Stimulated activated naive CD4-positive, alpha-beta T cell treated with Interleukin-2 at 50 U/mL for 16 hours (primary cell): ENCODE results near the gene BCAT1.
"Not testable (repeated sequence)": the region's sequence is repeated elsewhere in the genome, so short reads cannot be mapped to it uniquely, and the experiment has no call there.

ENCODE experiments used
- DNase-seq: peaks from one replicate; lab custom pipeline; 2025; lab: John Stamatoyannopoulos, UW

Gene BCAT1

GRCh38 chr12:24960222-24960855 lies 11.4 kb upstream of the BCAT1 start:
- peak; percentile 31 for DNase-seq

GRCh38 chr12:24956351-24956750 lies 7.5 kb upstream of the BCAT1 start:
- not testable (repeated sequence) for DNase-seq

DNA sequence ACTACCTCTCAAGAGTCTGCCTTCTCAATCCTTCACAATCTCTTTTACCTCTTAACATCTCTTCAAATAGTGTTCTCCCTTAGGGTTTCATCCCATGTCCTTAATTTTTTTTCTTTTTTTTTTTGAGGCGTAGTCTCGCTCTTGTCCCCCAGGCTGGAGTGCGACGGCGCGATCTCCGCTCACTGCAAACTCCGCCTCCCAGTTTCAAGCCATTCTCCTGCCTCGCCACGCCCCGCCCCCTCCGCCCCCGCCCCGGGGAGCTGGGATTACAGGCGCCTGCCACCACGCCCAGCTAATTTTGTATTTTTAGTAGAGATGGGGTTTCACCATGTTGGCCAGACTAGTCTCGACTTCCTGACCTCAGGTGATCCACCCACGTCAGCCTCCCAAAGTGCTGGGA lies 7.0 kb upstream of the BCAT1 start:
- DNase-seq, result no peak

DNA sequence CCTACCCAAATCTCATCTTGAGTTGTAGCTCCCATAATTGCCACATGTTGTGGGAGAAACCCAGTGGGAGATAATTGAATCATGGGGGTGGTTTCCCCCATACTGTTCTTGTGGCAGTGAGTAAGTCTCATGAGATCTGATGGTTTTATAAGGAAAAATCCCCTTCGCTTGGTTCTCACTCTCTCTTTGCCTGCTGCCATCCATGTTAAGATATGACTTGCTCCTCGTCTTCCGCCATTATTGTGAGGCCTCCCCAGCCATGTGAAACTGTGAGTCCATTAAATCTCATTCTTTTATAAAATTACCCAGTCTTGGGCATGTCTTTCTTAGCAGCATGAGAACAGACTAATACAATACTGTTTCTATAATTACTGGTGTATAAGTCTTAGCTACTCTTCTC lies 6.5 kb upstream of the BCAT1 start:
- no peak for DNase-seq

DNA sequence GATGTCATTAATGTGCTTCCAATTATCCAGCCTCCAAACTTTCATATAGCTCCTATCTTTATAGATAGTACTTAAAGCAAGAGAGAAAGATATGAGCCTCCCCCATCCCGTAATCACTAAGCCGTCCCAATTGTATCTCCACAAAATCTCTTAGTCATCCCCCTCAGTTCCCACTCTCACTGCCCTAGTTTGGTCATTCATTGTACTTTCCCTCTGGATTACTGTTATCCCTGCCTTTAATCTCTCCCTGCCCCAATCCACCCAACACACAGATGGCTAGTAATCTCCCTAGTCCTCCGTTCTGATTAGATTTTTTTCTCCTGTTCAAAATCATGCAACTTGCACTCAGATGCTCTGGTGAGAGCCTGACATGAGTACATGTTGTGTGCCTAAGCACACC lies 5.4 kb upstream of the BCAT1 start:
- no peak for DNase-seq

DNA sequence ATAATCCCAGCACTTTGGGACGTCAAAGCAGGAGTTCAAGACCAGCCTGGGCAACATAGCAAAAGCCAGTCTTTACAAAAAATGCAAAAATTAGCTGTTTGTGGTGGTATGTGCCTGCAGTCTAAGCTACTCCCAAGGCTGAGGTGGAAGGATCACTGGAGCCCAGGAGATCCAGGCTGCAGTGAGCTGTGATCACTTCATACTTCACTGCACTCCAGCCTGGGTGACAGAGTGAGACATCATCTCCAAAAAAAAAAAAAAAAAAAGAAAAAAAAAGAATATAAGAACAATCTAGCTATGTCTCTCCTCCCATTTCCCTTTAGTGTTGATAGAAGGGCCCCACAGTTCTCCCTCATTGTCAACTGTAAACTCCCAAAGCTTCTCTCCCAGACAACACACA lies 3.5 kb upstream of the BCAT1 start:
- DNase-seq, result no peak

GRCh38 chr12:24950231-24950834 lies 1.4 kb upstream of the BCAT1 start:
- DNase-seq, result no peak

GRCh38 chr12:24948420-24948756 lies 513 bp downstream of the BCAT1 start:
- peak; percentile 22 for DNase-seq

DNA sequence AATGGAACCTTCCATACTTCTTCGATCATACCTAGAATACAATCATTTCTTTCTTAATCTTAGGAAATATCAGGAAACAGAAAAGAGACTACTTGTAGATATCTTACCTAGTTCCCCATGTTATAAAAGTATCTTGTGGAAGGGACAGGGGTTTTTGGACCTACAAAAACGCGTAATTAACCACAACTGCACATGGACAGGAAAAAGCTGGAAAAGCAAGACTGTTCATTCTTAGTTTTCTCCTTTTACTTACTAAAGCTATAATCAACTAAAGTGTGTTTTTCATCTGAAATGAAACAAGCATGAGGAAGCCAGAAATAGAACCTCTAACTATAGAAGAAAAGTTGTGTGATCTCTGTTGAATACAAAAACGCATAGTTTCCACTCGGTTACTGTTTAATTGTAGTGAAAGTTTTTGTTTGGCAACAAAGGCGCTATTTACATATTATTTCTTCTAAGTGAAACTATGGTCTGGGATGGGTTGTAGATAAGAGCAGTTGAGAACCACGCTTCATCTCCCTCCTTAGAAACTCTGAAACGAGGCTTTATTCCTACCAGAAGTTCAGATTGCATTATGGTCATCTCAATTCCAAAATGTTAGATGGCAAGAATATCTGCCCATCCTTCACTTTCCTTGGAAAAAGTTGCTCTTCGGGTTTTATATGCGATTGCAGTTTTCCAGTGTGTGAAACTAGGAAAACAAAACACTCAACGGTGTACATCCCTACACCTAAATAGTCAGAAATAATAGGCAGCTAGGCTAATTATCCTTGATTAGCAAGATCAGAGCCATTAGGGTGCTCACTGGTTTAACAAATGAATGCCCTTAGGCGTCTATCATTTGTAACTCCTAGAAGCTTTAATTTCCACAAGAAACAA lies 1.1 kb downstream of the BCAT1 start:
- no peak for DNase-seq

GRCh38 chr12:24945845-24946244 lies 3.1 kb downstream of the BCAT1 start:
- no peak for DNase-seq

DNA sequence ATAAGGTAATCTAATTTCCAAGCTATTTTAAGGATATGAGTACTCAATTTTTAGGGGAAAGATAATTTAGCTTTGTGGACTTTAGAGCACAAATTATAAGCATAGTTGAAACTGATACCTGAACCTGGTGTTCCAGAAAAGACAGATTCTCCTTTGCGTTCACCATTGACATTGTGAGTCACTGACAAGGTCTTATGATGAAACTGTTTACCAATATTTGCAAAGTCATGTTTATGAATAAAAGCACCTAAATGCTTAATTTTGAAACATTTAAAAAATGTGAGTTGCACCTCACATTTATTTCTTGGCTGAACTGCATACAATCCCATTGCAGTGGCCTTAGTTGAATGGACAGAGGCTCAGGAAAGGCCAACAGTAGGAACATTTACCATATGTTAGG lies 3.9 kb downstream of the BCAT1 start:
- no peak for DNase-seq

- DNase-seq, result no peak
Observed at GRCh38 chr12:24944601-24944975, 4.3 kb downstream of the BCAT1 start.

- no peak for DNase-seq
Observed at GRCh38 chr12:24943947-24944600, 4.8 kb downstream of the BCAT1 start.

GRCh38 chr12:24940157-24940556 lies 8.7 kb downstream of the BCAT1 start:
- no peak for DNase-seq

GRCh38 chr12:24939551-24939950 lies 9.3 kb downstream of the BCAT1 start:
- DNase-seq, result not testable (repeated sequence)

DNA sequence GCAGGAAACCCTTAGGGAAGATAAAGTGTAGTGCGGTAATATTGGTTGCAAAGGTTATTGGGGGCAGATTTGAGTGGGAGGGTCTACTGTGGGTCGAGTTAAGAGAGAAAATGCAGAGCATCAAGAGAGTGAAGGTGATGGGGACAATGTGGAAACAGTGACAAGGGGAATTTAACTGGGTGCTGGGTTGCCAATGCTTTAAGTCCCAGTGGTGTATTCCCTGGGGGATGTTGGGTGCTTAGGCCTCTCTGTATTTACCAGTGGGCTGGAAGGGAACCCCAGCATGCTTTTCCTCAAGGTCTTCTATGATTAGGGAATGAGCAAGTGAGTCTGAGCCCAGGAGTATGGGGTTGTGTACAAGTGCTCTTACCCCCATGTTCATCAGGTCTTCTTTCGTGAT lies 10.6 kb downstream of the BCAT1 start:
- DNase-seq, result no peak

GRCh38 chr12:24937553-24938244 lies 11.2 kb downstream of the BCAT1 start:
- no peak for DNase-seq

DNA sequence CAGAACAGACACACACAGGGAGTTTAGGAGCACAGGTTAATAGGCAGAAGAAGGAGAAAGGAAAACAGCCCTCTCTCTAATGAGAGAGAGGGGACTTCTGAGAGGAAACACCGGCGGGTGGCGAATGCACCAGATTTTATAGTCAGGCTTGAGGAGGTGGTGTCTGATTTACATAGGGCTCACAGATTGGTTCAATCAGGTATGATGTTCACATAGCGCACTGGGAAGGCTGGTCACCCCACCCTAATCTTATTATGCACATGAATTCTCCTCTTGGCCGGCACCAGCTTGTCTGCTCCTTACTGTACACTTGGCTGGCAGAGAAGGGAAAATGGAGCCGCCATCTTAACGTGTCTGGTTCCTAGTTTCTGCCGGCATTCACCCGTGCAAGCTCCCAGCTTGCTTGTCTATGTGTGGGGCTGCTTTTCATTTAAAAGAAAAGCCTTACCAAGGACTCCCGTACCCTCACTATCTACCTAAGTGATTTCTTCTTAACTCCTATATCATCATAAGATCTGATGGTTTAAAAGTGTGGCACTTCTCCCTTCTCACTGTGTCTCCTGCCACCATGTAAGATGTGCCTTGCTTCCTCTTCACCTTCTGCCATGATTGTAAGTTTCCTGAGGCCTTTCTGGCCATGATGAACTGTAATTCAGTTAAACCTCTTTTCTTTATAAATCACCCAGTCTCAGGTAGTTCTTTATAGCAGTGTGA lies 15.1 kb downstream of the BCAT1 start:
- no peak for DNase-seq

GRCh38 chr12:24931666-24932405 lies 17.1 kb downstream of the BCAT1 start:
- DNase-seq, result no peak

DNA sequence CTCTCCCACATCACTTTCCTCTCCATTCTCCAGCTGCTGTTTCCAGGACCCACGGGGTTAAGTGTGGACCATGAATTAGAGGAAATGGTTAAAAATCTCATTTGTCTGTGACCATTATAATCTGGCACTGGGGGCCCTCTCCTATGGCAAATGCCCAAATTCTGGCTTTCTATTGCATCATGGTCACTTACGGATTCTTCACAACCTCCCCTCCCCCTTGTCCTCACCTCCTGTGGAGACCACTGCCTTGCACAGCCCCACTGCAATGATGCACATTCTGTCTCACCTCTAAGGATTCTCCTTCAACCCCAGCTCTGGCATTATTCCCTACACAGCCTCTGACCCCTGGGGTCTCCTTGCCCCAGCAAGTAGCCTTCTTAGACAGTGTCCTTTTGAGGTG lies 18.9 kb downstream of the BCAT1 start:
- DNase-seq, result no peak
